GM18511 (cell line): ENCODE measurements around the gene MPHOSPH9.

Source experiments
- ATAC-seq: cut with Tn5 transposase; IDR thresholded peaks from one replicate; pipeline ENCODE4 v1.9.1; 2021; ENCODE audit warnings: mild to moderate bottlenecking, moderate library complexity; ENCODE audit not compliant: unreplicated experiment

The MPHOSPH9 gene

GRCh38 chr12:123106640-123107359 is 126.1 kb downstream of the MPHOSPH9 start:
- peak; percentile 55 for ATAC-seq

GRCh38 chr12:123105211-123105826 is 127.6 kb downstream of the MPHOSPH9 start:
- no peak for ATAC-seq

DNA sequence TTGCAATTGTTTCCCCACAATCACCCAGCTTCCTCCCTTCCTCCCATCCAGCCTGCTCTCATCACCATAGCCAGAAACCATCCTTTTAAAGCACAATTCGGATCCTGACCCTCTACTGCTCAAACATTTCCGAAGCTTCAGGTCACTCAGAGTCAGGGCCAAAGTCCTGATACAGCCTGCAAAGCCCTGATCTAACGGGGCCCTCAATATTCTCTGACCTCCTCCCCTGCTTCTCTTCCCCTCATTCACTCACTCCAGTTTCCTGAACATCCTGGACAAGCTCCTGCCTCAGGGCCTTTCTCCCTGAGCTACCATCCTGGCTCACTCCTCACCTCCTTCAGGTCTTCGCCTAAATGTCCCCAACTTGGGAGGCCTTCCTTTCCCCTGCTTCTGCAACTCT is 128.1 kb downstream of the MPHOSPH9 start:
- ATAC-seq, result no peak
